ENCODE results near the gene R3HDM2. TPM values are rescaled to one million over a fixed set of nuclear protein-coding genes. Genes with fewer than 3 reads are reported as not detected.
A peak's percentile ranks its signal among the peaks of the same experiment; 100 is the strongest.

R3HDM2 gene
- total RNA-seq, 4 donors from 2014 or later = 31.0 to 51.9 (median 41.6) TPM

DNA sequence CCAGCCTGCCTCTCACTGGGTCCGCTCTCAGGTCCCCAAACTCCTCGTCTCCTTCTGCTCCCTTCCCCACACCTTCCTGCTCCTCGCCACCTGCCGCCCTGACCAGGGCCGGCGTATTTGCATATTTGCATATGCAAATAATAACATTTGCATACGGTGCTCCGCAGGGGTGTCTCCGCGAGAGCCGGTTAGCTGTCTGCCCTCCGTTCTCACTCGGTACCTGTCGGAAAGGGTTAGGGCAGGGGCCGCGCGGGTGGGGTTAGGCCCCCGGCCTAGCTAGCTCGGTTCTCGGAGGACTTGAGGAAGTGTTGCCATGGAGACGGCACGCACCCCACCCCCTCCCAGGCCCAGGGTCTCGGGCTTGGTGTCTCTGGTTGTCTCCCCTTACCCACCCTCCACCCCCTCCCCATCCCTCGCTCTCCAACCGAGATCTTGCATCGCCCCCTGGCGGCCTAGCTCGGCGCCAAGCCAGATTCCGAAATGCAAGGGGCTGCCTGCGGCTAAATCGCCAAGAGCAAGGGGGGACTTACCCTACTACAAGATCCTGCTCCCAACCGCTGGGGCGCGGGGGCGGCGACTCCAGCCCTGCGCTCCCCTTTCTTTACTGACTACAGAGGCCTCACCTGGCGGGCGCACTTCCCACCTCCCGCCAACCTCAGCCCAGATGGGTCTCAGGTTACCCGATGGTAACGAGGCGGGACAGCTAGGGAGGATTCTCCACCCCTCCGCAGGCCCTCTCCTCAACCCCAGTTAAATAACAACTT is 188.0 kb downstream of the R3HDM2 start:
- TF ChIP-seq CTCF (IDR thresholded peaks at IDR 0.05) = peak; percentile 33 to 75 (median 51)
- TF ChIP-seq EP300 (IDR thresholded peaks at IDR 0.05) = no peak
- 3 to 7% methylated on average over 29 to 30 of the region's 45 CpGs for WGBS, 2 donors
- H3K27ac ChIP-seq = no peak overlapping the region
- H3K27me3 ChIP-seq = peaks cover 8 to 62% of the 10 kb centered on the region in 2 donors
- DNase-seq (ENCODE audit: low spot score in 2 of 2) = no peak
- peaks cover 0 to 5% (median 0%) of the 10 kb centered on the region in 3 donors for H3K36me3 ChIP-seq
- peak overlapping the region in 2 of 4 donors; percentile 18 to 37 for H3K4me3 ChIP-seq
- H3K4me1 ChIP-seq = peaks cover 5 to 64% (median 53%) of the 10 kb centered on the region in 4 donors
- H3K9me3 ChIP-seq = no peaks in the 10 kb centered on the region

GRCh38 chr12:57242329-57242690 is 188.5 kb downstream of the R3HDM2 start:
- no peak for DNase-seq (ENCODE audit: low spot score in 2 of 2)
- peaks cover 0 to 5% (median 0%) of the 10 kb centered on the region in 3 donors for H3K36me3 ChIP-seq
- H3K4me3 ChIP-seq = peak overlapping the region in 1 of 4 donors; percentile 18
- no peak overlapping the region for H3K27ac ChIP-seq
- no peak for TF ChIP-seq CTCF (IDR thresholded peaks at IDR 0.05)
- no peak for TF ChIP-seq EP300 (IDR thresholded peaks at IDR 0.05)
- TF ChIP-seq POLR2A (IDR thresholded peaks at IDR 0.05) = no peak
- 3 to 6% methylated on average over 14 to 17 of the region's 18 CpGs for WGBS, 2 donors
- H3K9me3 ChIP-seq = no peaks in the 10 kb centered on the region
- H3K4me1 ChIP-seq = peaks cover 5 to 70% (median 56%) of the 10 kb centered on the region in 4 donors
- peaks cover 8 to 68% of the 10 kb centered on the region in 2 donors for H3K27me3 ChIP-seq

- no peak for TF ChIP-seq EP300 (IDR thresholded peaks at IDR 0.05)
- TF ChIP-seq CTCF (IDR thresholded peaks at IDR 0.05) = no peak
- TF ChIP-seq POLR2A (IDR thresholded peaks at IDR 0.05) = no peak
- no peak overlapping the region for H3K27ac ChIP-seq
- no peak for DNase-seq (ENCODE audit: low spot score in 2 of 2)
- H3K4me1 ChIP-seq = peaks cover 5 to 76% (median 56%) of the 10 kb centered on the region in 4 donors
- H3K27me3 ChIP-seq = peaks cover 8 to 75% of the 10 kb centered on the region in 2 donors
- no peaks in the 10 kb centered on the region for H3K9me3 ChIP-seq
- WGBS, 2 donors = 10 to 14% methylated on average over 48 of the region's 48 CpGs
- peaks cover 0 to 2% (median 0%) of the 10 kb centered on the region in 3 donors for H3K36me3 ChIP-seq
- H3K4me3 ChIP-seq = no peak overlapping the region
These were observed 189.2 kb downstream of the R3HDM2 start for GRCh38 chr12:57241402-57242310.

GRCh38 chr12:57240926-57241401 is 189.9 kb downstream of the R3HDM2 start:
- Histone ChIP-seq H3K4me1 (peaks cover 5 to 83% (median 60%) of the 10 kb centered on the region in 4 donors), H3K27me3 (peaks cover 8 to 80% of the 10 kb centered on the region in 2 donors), H3K9me3 (no peaks in the 10 kb centered on the region), H3K4me3 (peak overlapping the region in 1 of 4 donors; percentile 55), H3K27ac (no peak overlapping the region), H3K36me3 (no peaks in the 10 kb centered on the region)
- TF ChIP-seq EP300 (IDR thresholded peaks at IDR 0.05) (no peak), POLR2A (IDR thresholded peaks at IDR 0.05) (no peak), CTCF (IDR thresholded peaks at IDR 0.05) (no peak)
- no peak for DNase-seq (ENCODE audit: low spot score in 2 of 2)
- 16 to 19% methylated on average over 10 to 19 of the region's 19 CpGs for WGBS, 2 donors
